OCI-M2 (cell line): ENCODE measurements around the gene FCGR3A.
"Not testable (repeated sequence)": the region's sequence is repeated elsewhere in the genome, so short reads cannot be mapped to it uniquely, and the experiment has no call there.

ENCODE experiments used
- DNase-seq: peaks from one replicate; lab custom pipeline; 2025; ENCODE audit not compliant: unreplicated experiment; lab: John Stamatoyannopoulos, UW

The FCGR3A gene

GRCh38 chr1:161557506-161558450 is 8.2 kb upstream of the FCGR3A start:
- not testable (repeated sequence) for DNase-seq

DNA sequence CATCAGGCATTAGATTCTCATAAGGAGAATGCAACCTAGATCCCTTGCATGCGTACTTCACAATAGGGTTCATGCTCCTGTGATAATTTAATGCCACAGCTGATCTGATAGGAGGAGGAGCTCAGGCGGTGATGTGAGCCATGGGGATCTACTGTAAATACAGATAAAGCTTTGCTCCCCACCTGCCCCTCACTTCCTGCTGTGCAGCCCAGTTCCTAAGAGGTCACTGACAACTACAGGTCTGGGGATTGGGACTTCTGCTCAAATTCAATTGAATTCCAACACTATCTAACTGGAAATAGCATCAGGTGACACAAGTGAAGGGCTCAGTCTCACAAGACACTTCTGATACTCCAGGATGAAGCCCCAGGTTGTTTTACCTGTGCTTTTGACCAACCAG is 7.4 kb upstream of the FCGR3A start:
- DNase-seq = not testable (repeated sequence)

GRCh38 chr1:161556143-161556542 is 6.5 kb upstream of the FCGR3A start:
- DNase-seq = not testable (repeated sequence)

- not testable (repeated sequence) for DNase-seq
Measured at GRCh38 chr1:161554815-161555417, 5.3 kb upstream of the FCGR3A start.

- DNase-seq = not testable (repeated sequence)
Measured at GRCh38 chr1:161554340-161554739, 4.7 kb upstream of the FCGR3A start.

DNA sequence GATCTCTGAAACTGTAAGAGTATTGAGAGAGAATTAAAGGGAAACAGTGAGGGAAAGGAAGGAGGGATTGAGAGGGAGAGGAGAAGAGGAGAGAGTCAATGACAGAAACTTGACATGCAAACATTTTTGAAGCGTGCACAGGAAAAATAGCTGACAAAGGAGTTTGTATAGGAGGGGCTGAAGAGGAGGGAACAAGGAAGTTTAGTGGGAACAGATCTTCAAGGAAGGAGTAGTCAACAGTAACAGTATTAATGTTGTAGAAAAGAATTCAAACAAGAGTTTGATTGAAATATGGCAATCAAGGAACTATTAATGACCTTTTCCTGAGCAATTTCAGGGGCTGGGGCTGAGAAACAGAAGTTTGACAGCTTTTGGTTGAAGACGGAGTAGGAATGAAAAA is 4.0 kb upstream of the FCGR3A start:
- DNase-seq = not testable (repeated sequence)

DNA sequence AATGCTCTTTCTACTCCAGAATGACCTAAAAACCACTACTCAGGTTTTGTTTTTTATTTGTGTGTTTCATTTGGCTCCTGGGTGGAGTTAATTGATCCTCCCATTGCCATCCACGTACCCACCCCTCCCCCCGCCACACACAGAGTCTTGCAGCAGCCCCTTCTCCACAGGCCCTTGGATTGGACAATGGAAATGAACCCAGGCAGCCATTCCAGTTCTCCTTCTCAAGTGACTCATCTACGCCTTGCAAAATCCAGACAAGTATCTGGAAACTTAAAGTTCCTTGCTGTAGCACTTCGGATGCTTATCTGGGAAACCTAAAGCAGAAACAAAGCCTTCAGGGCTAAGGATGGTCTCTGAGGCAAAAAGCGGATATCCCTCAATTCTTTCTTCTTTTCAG is 1.3 kb upstream of the FCGR3A start:
- DNase-seq = not testable (repeated sequence)

GRCh38 chr1:161548749-161549406 is 740 bp downstream of the FCGR3A start:
- not testable (repeated sequence) for DNase-seq

DNA sequence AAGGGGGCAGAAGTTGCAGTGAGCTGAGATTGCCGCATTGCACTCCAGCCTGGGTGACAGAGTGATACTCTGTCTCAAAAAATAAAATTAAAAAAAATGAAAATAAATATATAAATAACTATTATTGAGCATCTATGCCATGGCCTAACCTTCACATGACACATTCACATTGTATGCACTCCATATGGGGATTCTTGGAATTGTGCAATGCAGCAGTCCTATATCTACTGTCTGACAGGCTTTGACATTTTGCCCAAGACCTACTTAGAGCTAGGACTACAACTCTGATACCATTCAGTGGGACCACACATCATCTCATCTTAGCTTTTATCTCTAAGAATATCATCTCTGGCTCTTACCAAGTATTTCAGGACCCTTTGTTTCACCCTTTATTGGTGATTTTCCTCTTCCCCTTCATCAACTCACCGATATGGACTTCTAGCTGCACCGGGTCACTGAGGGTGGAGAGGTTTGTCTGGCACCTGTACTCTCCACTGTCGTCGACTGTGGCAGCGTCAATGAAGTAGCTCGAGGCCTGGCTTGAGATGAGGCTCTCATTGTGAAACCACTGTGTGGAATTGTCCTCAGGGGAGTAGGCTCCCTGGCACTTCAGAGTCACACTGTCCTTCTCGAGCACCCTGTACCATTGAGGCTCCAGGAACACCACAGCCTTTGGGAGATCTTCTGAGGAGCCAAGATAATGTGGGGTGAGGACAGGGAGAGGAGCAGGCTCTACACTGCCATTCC is 1.4 kb downstream of the FCGR3A start:
- not testable (repeated sequence) for DNase-seq

DNA sequence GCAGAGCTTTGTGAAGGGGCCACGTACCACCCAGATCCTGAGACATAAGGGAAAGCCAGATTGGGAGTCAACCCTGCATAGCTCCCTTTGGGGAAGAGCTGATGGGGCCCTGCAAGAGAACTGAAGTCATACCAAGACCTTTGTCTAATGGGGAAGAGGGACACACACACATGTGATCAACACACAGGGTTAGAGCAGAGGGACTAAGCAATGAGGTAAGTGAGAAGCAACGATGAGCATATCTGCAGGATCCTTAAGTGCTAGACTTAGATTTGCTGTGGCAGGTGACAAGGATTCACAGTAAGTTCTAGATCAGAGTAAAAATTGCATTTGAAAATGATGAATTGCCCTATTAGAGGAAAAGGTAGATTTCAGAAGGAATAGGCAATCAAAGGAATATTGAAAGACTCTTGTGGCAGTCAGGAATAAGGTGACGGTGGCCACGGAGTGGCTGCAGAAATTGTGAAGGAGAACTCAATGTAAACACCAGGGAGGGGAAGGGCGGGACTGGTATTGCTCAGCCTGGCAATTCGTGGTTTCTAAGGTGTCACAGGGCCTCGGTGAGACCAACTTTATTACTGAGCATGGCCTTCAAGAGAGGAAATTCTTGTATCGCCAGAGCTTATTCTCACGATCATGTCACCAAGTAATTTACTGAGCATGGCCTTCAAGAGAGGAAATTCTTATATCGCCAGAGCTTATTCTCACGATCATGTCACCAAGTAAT is 4.5 kb downstream of the FCGR3A start:
- not testable (repeated sequence) for DNase-seq

GRCh38 chr1:161543125-161543524 is 6.5 kb downstream of the FCGR3A start:
- not testable (repeated sequence) for DNase-seq

- not testable (repeated sequence) for DNase-seq
Measured at GRCh38 chr1:161542091-161542559, 7.5 kb downstream of the FCGR3A start.

DNA sequence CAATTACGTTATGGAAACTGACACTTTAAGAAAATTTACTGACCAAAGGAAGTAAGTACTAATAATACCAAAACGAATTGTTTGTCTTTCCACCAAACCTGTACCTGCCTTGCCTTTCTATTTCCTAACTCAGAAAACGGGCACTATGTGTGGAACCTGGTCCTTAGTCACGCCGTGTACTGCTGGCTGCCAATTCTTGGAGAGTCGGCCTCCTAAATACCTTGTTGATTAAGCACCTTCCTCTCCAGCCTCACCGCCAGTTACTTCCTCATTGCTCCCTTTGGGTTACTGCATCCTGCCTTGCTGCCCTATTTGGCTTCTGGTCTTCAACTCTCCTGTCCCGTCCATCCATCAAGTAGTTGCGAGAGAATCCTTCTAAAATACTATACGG is 9.1 kb downstream of the FCGR3A start:
- DNase-seq = not testable (repeated sequence)

DNA sequence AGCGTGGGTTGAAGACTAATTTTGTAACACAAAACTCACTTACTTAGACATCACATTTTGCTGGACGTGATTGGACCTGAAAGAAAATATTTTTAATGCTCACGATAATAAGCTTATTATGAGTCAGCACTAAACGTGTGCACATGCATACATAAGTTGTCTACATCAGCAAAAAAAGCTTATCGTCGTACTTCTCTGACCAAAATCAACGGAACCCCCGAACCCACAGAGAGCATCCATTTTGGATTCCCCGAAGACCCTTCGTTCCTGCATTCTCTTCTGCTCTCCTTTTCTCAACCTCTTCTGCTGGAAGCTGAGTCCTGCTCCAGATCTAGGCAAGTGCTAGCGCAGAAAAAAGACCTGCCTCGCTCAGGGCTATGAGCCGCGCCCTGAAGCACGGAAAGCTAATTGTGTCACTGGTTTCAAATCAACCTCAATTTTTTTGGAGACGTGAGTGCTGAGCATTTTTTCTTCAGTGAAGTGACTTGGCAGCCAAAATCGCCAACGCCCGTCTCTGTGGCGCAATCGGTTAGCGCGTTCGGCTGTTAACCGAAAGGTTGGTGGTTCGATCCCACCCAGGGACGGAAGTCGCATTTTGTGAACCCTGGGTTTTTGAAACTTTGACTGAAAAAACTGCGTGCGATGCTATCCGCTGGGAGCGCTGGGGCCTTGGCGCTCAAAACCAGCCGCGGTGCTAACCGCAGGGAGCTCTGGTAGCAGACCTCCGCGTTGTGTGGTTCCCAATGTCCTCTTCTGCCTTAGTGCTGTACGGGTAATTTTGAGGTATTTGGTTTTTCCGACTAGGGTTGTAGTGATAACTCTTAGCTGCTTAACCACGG is 9.7 kb downstream of the FCGR3A start:
- peak; percentile 87 for DNase-seq

DNA sequence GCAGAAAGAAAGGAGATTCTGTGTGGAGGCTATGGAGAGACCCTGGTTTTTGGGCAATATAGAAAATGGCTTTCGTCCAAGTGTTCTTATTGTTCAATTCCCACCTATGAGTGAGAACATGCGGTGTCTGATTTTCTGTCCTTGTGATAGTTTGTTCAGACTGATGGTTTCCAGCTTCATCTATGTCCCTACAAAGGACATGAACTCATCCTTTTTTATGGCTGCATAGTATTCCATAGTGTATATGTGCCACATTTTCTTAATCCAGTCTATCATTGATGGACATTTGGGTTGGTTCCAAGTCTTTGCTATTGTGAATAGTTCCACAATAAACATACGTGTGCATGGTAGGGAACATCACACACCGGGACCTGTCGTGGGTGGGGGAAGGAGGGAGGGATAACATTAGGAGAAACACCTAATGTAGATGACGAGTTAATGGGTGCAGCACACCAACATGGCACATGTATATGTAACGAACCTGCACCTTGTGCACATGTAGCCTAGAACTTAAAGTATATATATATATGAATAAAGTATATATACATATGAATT is 10.6 kb downstream of the FCGR3A start:
- DNase-seq = not testable (repeated sequence)

- DNase-seq = not testable (repeated sequence)
Measured at GRCh38 chr1:161537068-161537669, 12.4 kb downstream of the FCGR3A start.

- not testable (repeated sequence) for DNase-seq
Measured at GRCh38 chr1:161532644-161533567, 16.7 kb downstream of the FCGR3A start.
